Measurements from ENCODE around the gene CNN1.

Gene CNN1

GRCh38 chr19:11506967-11507366 lies 31.7 kb upstream of the CNN1 start:
- Histone ChIP-seq H2AFZ (ENCODE audit: low read depth, low read length) (no peak overlapping the region), H3K4me1 (ENCODE audit: insufficient read depth, low read length) (peaks cover 10% of the 10 kb centered on the region), H3K4me3 (ENCODE audit: low read length) (no peak overlapping the region), H3K27me3 (ENCODE audit: insufficient read depth, low read length) (no peaks in the 10 kb centered on the region), H3K9me3 (ENCODE audit: low read length) (no peaks in the 10 kb centered on the region), H3K36me3 (ENCODE audit: insufficient read depth, low read length) (peaks cover 5% of the 10 kb centered on the region)

- Histone ChIP-seq H3K27me3 (ENCODE audit: insufficient read depth, low read length) (no peaks in the 10 kb centered on the region), H3K36me3 (ENCODE audit: insufficient read depth, low read length) (peaks cover 8% of the 10 kb centered on the region), H3K4me1 (ENCODE audit: insufficient read depth, low read length) (peaks cover 10% of the 10 kb centered on the region), H3K9me3 (ENCODE audit: low read length) (no peaks in the 10 kb centered on the region), H2AFZ (ENCODE audit: low read depth, low read length) (no peak overlapping the region), H3K4me3 (ENCODE audit: low read length) (no peak overlapping the region)
These were observed 31.1 kb upstream of the CNN1 start for GRCh38 chr19:11507370-11508078.

DNA sequence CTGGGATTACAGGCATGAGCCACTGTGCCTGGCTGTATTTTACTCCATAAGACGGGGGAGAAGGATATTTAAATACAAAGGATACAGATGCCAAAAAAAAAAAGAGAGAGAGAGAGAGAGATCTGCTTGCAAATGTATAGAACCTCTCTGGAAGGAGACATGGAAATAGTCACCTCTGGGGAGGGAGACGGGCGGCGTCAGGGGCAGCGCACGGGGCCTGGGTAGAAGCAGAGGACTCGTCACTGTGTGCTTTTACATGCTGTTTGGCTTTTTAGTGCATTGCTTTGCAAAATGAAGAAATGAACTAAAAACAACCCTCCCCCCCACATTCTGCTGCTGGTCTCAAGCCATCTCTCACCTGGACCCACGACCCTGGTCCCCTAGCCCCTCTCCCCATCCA lies 28.2 kb upstream of the CNN1 start:
- Histone ChIP-seq H3K4me3 (ENCODE audit: low read length) (no peak overlapping the region), H3K27me3 (ENCODE audit: insufficient read depth, low read length) (no peaks in the 10 kb centered on the region), H3K4me1 (ENCODE audit: insufficient read depth, low read length) (peaks cover 5% of the 10 kb centered on the region), H3K9me3 (ENCODE audit: low read length) (no peaks in the 10 kb centered on the region), H3K36me3 (ENCODE audit: insufficient read depth, low read length) (peaks cover 19% of the 10 kb centered on the region), H2AFZ (ENCODE audit: low read depth, low read length) (no peak overlapping the region)

GRCh38 chr19:11513946-11514345 lies 24.7 kb upstream of the CNN1 start:
- Histone ChIP-seq H3K27me3 (ENCODE audit: insufficient read depth, low read length) (no peaks in the 10 kb centered on the region), H3K9me3 (ENCODE audit: low read length) (no peaks in the 10 kb centered on the region), H3K4me1 (ENCODE audit: insufficient read depth, low read length) (no peaks in the 10 kb centered on the region), H2AFZ (ENCODE audit: low read depth, low read length) (no peak overlapping the region), H3K36me3 (ENCODE audit: insufficient read depth, low read length) (peaks cover 27% of the 10 kb centered on the region), H3K4me3 (ENCODE audit: low read length) (no peak overlapping the region)

- no peaks in the 10 kb centered on the region for H3K9me3 ChIP-seq (ENCODE audit: low read length)
- no peaks in the 10 kb centered on the region for H3K4me1 ChIP-seq (ENCODE audit: insufficient read depth, low read length)
- no peaks in the 10 kb centered on the region for H3K27me3 ChIP-seq (ENCODE audit: insufficient read depth, low read length)
- peaks cover 12% of the 10 kb centered on the region for H3K36me3 ChIP-seq (ENCODE audit: insufficient read depth, low read length)
- H3K4me3 ChIP-seq (ENCODE audit: low read length): no peak overlapping the region
- no peak overlapping the region for H2AFZ ChIP-seq (ENCODE audit: low read depth, low read length)
These were observed 19.5 kb upstream of the CNN1 start for GRCh38 chr19:11519138-11519537.

DNA sequence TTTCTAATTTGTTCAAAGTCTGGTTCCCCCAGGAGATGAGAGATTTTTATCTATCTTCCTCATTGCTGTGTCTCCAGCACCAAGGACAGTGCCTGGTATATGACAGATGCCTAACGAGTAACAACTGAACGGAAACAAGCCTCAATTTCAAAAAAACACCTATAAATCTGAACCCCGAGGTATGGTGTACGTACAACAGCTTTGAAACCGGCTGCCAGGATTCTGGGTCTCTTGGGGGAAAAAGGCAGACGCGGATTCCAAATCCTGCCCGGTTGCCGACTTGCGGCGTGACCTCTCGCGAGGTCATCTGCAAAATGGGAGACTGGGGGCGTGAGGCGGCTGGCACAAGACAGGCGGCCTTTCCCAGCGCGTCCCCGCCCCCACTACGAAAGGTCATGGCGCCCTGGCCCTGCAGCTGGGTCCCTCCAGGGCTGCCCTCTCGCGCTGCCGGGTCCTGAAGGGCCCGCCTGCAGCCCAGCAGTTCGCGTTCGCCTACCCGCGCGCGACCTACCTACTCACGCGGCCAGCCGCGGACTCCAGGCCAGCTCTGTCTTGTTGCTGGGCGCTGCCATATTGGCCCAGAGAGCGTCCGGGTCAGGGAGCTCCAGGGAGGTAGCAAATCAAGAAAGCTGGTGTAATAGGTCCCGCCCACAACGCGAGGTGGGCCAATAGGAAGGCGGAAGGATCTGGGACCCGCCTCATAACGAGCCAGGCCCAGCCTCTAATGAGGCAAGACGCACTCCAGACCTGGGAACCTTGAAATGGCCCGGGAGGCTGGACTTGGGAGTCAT lies 9.9 kb upstream of the CNN1 start, which contains the start of gene ECSIT:
TSS of gene ECSIT (minus strand) at position 584 of the 791 bp plus-strand sequence. CDS start 9,964 bp downstream, outside the sequence.
- Histone ChIP-seq H3K4me1 (ENCODE audit: insufficient read depth, low read length) (peaks cover 5% of the 10 kb centered on the region), H3K4me3 (ENCODE audit: low read length) (peak within 1 kb of the TSS; percentile 92), H3K36me3 (ENCODE audit: insufficient read depth, low read length) (no peaks in the 10 kb centered on the region), H3K27me3 (ENCODE audit: insufficient read depth, low read length) (no peaks in the 10 kb centered on the region), H2AFZ (ENCODE audit: low read depth, low read length) (peak within 1 kb of the TSS; percentile 90), H3K9me3 (ENCODE audit: low read length) (no peaks in the 10 kb centered on the region)

GRCh38 chr19:11530432-11530831 lies 8.2 kb upstream of the CNN1 start:
- Histone ChIP-seq H3K27me3 (ENCODE audit: insufficient read depth, low read length) (no peaks in the 10 kb centered on the region), H3K4me1 (ENCODE audit: insufficient read depth, low read length) (peaks cover 5% of the 10 kb centered on the region), H3K4me3 (ENCODE audit: low read length) (no peak overlapping the region), H3K36me3 (ENCODE audit: insufficient read depth, low read length) (no peaks in the 10 kb centered on the region), H2AFZ (ENCODE audit: low read depth, low read length) (no peak overlapping the region), H3K9me3 (ENCODE audit: low read length) (no peaks in the 10 kb centered on the region)

- Histone ChIP-seq H3K9me3 (ENCODE audit: low read length) (no peaks in the 10 kb centered on the region), H3K27me3 (ENCODE audit: insufficient read depth, low read length) (no peaks in the 10 kb centered on the region)
These were observed 4.1 kb upstream of the CNN1 start for GRCh38 chr19:11534538-11534937.

DNA sequence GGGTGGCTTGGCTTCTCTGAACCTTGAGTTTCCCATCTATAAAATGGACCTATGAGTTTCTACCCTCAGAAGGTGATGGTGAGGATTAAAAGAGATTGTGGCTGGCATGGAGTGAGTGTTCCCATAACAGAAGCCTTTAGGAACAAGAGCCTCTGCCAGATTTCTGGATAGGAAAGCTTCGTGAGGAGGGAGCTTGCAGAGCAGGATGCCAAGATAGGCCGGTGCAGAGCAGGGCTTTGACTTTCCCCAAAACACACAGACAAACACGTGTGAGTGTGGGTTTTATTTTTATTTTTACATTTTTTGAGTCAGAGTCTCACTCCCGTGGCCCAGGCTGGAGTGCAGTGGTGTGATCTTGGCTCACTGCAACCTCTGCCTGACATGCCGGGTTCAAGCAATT lies 3.7 kb upstream of the CNN1 start:
- no peaks in the 10 kb centered on the region for H3K36me3 ChIP-seq (ENCODE audit: insufficient read depth, low read length)

More at GRCh38 chr19:11534538-11534937, 4.1 kb upstream of the CNN1 start:
- peaks cover 17% of the 10 kb centered on the region for H3K4me1 ChIP-seq (ENCODE audit: insufficient read depth, low read length)
- H3K36me3 ChIP-seq (ENCODE audit: insufficient read depth, low read length): no peaks in the 10 kb centered on the region
- no peak overlapping the region for H2AFZ ChIP-seq (ENCODE audit: low read depth, low read length)
- no peak overlapping the region for H3K4me3 ChIP-seq (ENCODE audit: low read length)

DNA sequence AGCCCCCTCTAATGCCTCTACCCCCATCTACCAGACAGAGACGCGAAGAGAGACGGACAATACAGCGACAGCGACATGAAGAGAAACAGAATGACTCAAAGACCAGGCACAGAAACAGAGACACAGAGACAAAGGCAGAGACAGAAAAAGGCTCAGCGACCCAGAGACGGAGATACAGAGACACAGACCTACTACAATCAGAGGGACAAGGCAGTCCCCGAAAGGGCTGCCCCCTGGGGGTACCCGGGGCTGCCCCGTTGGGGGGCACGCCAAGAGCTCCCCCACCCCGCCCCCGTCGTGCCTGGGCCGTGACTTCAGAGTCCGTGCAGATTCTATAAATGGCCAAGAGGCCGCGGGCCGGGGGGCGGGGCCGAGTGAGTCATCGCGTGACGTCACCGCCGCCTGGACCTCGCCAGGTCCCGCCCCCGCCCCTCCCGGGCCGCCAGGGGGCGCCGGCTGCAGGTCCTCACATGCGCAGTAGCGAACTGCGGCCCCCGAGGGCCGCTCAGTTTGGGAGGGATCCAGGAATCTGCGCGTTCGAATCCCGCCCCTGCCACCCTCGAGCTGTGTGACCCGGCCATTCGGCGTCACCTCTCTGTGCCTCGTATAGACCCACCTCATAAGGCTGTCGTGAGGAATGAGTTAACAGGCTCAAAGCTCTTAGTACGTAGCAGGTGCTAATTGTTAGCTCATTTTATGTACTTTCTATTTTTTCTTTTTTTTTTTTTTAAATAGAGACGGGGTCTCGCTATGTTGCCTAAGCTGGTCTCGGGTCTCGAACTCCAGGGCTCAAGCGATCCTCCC lies 2.7 kb upstream of the CNN1 start:
- Histone ChIP-seq H3K4me1 (ENCODE audit: insufficient read depth, low read length) (peaks cover 18% of the 10 kb centered on the region), H3K27me3 (ENCODE audit: insufficient read depth, low read length) (no peaks in the 10 kb centered on the region), H3K4me3 (ENCODE audit: low read length) (peak overlapping the region; percentile 43), H3K36me3 (ENCODE audit: insufficient read depth, low read length) (no peaks in the 10 kb centered on the region), H3K9me3 (ENCODE audit: low read length) (no peaks in the 10 kb centered on the region), H2AFZ (ENCODE audit: low read depth, low read length) (peak overlapping the region; percentile 18)

More for the DNA sequence above, 3.7 kb upstream of the CNN1 start:
- Histone ChIP-seq H3K27me3 (ENCODE audit: insufficient read depth, low read length) (no peaks in the 10 kb centered on the region), H3K4me3 (ENCODE audit: low read length) (no peak overlapping the region), H3K9me3 (ENCODE audit: low read length) (no peaks in the 10 kb centered on the region), H2AFZ (ENCODE audit: low read depth, low read length) (no peak overlapping the region), H3K4me1 (ENCODE audit: insufficient read depth, low read length) (peaks cover 18% of the 10 kb centered on the region)

- Histone ChIP-seq H2AFZ (ENCODE audit: low read depth, low read length) (no peak overlapping the region), H3K9me3 (ENCODE audit: low read length) (no peaks in the 10 kb centered on the region), H3K27me3 (ENCODE audit: insufficient read depth, low read length) (no peaks in the 10 kb centered on the region), H3K36me3 (ENCODE audit: insufficient read depth, low read length) (no peaks in the 10 kb centered on the region), H3K4me1 (ENCODE audit: insufficient read depth, low read length) (peaks cover 18% of the 10 kb centered on the region), H3K4me3 (ENCODE audit: low read length) (no peak overlapping the region)
These were observed 1.1 kb downstream of the CNN1 start for GRCh38 chr19:11539495-11540365.

DNA sequence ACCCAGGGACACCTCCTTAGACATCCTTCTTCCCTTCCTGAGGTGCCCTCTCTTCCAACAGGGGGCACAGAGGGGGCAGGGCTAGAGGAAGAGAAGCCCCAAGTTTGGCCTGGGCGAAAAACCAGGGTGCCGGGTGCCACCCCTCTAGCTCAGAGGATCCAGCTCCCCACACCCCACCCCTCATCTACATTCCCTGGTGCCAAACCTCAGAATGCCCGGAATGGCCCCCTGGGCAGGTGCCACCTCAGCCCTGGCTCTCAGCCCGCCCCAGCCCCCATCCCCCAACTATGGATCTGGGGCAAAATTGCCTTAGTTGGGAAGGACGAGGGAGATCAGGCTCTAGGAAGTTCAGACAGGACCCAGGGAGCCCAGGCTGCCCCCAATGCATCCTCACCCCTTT lies 2.0 kb downstream of the CNN1 start:
- Histone ChIP-seq H2AFZ (ENCODE audit: low read depth, low read length) (no peak overlapping the region), H3K36me3 (ENCODE audit: insufficient read depth, low read length) (no peaks in the 10 kb centered on the region), H3K4me3 (ENCODE audit: low read length) (no peak overlapping the region), H3K4me1 (ENCODE audit: insufficient read depth, low read length) (peaks cover 17% of the 10 kb centered on the region), H3K9me3 (ENCODE audit: low read length) (no peaks in the 10 kb centered on the region), H3K27me3 (ENCODE audit: insufficient read depth, low read length) (no peaks in the 10 kb centered on the region)

Data from neuron (in vitro differentiated cells).